Measurements from ENCODE around the gene RCC2.
"Not testable (repeated sequence)": the region's sequence is repeated elsewhere in the genome, so short reads cannot be mapped to it uniquely, and the experiment has no call there.

Gene RCC2

DNA sequence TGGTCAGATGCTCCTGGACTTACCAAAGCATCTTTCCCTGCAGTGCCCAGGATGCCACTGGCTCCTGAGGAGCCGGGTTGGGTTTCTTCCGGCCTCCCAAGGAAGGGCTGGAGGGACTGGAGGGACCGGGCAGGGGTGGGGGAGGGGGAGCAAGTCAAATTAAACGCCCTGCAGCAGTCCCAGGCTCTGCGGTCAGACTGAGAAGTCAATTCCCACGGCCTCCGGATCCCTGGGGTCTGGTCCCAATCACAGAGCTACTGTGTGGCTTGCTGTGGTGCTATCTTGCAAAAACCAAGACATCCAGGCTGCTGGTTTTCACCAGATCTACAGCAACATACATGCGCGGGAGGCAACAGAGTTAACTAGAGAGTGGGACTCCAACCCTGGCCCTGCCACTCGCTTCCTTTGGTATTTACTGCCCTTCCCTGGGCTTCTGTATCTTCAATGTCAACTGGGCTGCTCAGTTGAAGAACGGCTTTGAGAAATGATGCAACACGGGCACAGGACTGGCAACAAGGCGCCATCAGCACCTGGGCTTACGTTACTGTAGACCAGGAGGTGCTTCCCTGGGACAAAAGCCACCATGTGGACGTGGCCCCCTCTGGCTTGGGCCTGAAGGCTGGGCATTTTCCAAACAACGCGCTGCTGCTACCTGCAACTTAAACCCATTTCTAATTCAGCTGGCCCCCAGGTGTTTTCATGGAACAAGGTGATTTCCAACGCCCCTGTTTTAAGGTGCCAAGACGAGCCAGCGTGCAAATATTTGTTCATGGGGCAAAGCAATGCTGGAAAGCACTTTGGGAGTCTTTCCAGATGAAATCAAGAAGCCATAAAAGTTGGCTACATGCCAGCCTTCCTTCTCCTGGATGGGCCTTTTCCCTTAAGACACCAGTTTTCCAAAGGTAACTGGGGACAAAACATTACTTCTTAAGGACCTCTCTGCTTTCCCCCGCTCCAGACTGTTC, 11.5 kb downstream of the RCC2 start:
- Histone ChIP-seq H3K27ac (ENCODE audit: low read depth, low read length) (no peak overlapping the region), H3K36me3 (ENCODE audit: control insufficient read depth, insufficient read depth, low read length) (peaks cover 35% of the 10 kb centered on the region), H3K4me1 (ENCODE audit: control insufficient read depth, insufficient read depth, low read length) (peaks cover 15% of the 10 kb centered on the region), H3K4me3 (ENCODE audit: low read length) (no peak overlapping the region), H3K9ac (ENCODE audit: low read length) (no peak overlapping the region), H3K27me3 (ENCODE audit: control insufficient read depth, insufficient read depth, low read length) (no peaks in the 10 kb centered on the region)

DNA sequence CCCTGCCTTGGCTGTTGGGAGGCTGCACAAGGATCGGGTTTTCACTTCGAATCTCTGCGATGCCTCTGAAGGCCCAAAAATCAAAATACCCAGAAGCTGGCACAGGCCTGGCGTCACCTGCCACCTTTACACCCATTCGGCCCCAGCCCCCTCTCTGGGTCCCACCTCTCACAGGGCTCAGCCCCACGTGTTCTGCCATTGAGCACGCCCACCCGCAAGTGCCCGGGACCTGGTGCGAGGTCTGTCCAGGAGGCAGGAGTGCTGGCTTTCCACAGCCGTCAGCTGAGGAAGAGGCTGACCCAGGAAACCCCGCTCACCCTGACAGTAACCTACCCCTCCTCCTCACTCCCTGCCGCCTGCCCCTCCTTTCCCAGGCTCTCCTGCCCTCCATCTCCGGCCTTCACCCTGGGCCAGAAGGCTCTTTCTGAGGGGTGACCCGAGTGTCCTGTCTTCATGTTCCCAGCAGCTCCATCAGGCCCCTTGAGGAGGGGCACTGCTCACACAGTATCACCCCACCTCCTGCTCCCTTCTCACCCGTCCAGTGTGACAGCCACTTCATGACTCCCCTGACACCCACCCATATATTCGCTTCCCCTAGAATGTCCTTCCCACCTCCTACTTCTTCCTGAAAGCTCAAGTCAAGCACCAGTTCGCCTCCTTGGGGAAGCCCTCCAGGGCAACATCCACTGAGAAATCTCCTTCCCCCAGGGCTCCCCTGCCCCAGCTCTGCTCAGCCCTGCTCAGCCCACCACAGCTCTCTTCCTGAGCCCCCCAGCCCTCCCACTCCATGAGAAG, 13.5 kb downstream of the RCC2 start:
- Histone ChIP-seq H3K27ac (ENCODE audit: low read depth, low read length) (no peak overlapping the region), H3K9ac (ENCODE audit: low read length) (no peak overlapping the region), H3K4me1 (ENCODE audit: control insufficient read depth, insufficient read depth, low read length) (peaks cover 16% of the 10 kb centered on the region), H3K27me3 (ENCODE audit: control insufficient read depth, insufficient read depth, low read length) (no peaks in the 10 kb centered on the region), H3K4me3 (ENCODE audit: low read length) (no peak overlapping the region), H3K36me3 (ENCODE audit: control insufficient read depth, insufficient read depth, low read length) (peaks cover 42% of the 10 kb centered on the region)

DNA sequence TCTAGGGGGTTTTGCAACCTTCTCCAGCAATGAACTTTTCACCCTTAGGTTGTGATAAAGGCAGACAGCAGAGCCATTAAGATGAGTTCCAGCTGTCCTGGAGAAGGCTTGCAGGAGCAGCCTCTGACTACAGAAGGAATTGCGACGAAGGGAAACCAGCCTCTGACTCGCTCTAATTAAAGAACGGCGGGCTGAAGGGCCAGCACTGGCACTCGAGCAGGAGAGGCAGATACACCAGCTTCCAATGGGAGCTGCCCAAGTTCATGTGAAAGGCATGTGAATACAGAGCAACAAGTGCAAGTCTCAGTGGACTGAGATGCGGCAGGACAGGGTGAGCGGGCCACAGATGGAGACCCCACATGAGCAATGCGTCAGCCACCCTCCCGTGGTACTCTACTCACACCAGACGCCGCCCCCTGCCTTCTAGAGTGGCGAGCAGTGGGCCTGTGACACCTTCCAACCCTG, 15.7 kb downstream of the RCC2 start:
- Histone ChIP-seq H3K27ac (ENCODE audit: low read depth, low read length) (peak overlapping the region; percentile 94), H3K36me3 (ENCODE audit: control insufficient read depth, insufficient read depth, low read length) (peaks cover 52% of the 10 kb centered on the region), H3K27me3 (ENCODE audit: control insufficient read depth, insufficient read depth, low read length) (no peaks in the 10 kb centered on the region), H3K4me1 (ENCODE audit: control insufficient read depth, insufficient read depth, low read length) (peaks cover 20% of the 10 kb centered on the region), H3K4me3 (ENCODE audit: low read length) (peak overlapping the region; percentile 29), H3K9ac (ENCODE audit: low read length) (peak overlapping the region; percentile 50)

DNA sequence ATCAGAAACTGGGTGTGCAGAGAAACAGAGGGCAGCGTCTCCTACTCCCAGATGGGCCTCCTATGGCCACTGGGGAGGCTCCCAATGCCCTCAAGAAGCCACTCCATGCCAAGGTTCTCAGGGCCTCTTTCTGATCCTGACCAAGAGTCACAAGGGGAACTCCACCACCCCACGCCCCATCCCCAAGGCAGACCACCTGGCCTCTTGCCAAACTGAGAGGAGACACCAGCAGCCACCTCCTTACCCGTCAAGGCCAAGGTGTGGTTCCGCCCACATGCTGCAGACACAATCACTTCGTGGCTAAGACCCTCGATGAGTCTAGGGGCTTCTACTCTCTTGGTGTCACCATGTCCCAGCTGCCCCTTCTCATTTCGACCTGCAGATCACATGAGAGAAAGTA, 17.0 kb downstream of the RCC2 start:
- H3K4me3 ChIP-seq (ENCODE audit: low read length) = no peak overlapping the region
- H3K9ac ChIP-seq (ENCODE audit: low read length) = no peak overlapping the region
- no peak overlapping the region for H3K27ac ChIP-seq (ENCODE audit: low read depth, low read length)
- H3K36me3 ChIP-seq (ENCODE audit: control insufficient read depth, insufficient read depth, low read length) = peaks cover 47% of the 10 kb centered on the region
- no peaks in the 10 kb centered on the region for H3K27me3 ChIP-seq (ENCODE audit: control insufficient read depth, insufficient read depth, low read length)
- H3K4me1 ChIP-seq (ENCODE audit: control insufficient read depth, insufficient read depth, low read length) = peaks cover 20% of the 10 kb centered on the region

GRCh38 chr1:17420391-17420918, 19.0 kb downstream of the RCC2 start:
- no peaks in the 10 kb centered on the region for H3K27me3 ChIP-seq (ENCODE audit: control insufficient read depth, insufficient read depth, low read length)
- H3K4me3 ChIP-seq (ENCODE audit: low read length) = no peak overlapping the region
- H3K9ac ChIP-seq (ENCODE audit: low read length) = no peak overlapping the region
- peaks cover 52% of the 10 kb centered on the region for H3K36me3 ChIP-seq (ENCODE audit: control insufficient read depth, insufficient read depth, low read length)
- H3K4me1 ChIP-seq (ENCODE audit: control insufficient read depth, insufficient read depth, low read length) = peaks cover 20% of the 10 kb centered on the region
- no peak overlapping the region for H3K27ac ChIP-seq (ENCODE audit: low read depth, low read length)

DNA sequence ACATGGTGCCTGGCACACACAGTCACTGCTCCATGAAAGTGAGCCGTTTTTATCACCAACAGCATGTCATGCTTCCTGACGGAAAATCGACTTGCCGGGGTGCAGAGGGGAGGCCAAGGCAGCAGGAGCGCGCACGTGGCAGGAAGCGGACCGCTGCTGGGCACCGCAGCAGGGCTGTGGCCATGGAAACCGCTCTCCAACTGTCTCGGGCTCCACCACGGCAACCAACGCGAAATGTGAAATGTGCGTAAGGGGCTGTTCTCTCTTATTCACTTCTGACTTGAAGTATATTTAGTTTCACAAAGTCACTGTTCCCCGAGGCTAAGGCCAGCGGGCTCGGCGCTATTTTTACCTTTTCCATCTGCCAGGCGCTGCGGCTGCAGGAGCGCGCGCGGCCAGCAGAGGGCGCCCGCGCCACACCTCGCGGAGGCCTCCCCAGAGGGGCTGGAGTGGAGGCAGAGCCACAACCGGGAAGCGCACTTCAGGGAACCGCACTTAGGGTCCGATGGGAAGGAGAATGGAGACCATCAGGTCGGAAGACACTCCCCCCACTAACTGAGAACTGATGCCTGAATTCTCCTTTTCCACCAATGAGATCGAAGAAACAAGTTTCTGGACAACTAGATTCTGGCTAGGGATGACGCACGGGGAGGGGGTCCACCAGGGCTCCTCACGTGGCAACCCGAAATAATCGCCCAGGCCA, 19.7 kb downstream of the RCC2 start:
- Histone ChIP-seq H3K4me3 (ENCODE audit: low read length) (no peak overlapping the region), H3K27ac (ENCODE audit: low read depth, low read length) (no peak overlapping the region), H3K36me3 (ENCODE audit: control insufficient read depth, insufficient read depth, low read length) (peaks cover 50% of the 10 kb centered on the region), H3K9ac (ENCODE audit: low read length) (no peak overlapping the region), H3K27me3 (ENCODE audit: control insufficient read depth, insufficient read depth, low read length) (no peaks in the 10 kb centered on the region), H3K4me1 (ENCODE audit: control insufficient read depth, insufficient read depth, low read length) (peaks cover 20% of the 10 kb centered on the region)

GRCh38 chr1:17416389-17416788, 23.1 kb downstream of the RCC2 start:
- Histone ChIP-seq H3K9ac (ENCODE audit: low read length) (no peak overlapping the region), H3K36me3 (ENCODE audit: control insufficient read depth, insufficient read depth, low read length) (peaks cover 51% of the 10 kb centered on the region), H3K27ac (ENCODE audit: low read depth, low read length) (no peak overlapping the region), H3K4me1 (ENCODE audit: control insufficient read depth, insufficient read depth, low read length) (peaks cover 4% of the 10 kb centered on the region), H3K27me3 (ENCODE audit: control insufficient read depth, insufficient read depth, low read length) (no peaks in the 10 kb centered on the region), H3K4me3 (ENCODE audit: low read length) (no peak overlapping the region)

DNA sequence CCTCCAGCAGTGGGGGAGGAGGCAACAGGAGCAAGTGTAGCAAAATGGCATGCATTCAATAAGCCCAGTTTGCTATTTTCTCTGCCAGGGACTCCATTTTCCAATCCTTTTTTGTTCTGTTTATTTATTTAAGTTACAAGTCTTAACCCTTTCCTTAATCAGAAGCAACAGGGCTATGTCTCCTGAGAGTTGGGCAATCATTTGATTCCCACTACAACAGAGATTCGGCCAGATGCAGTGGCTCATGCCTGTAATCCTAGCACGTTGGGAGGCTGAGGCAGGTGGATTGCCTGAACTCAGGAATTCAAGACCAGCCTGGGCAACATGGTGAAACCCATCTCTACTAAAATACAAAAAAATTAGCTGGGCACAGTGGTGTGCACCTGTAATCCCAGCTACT, 25.5 kb downstream of the RCC2 start:
- no peak overlapping the region for H3K27ac ChIP-seq (ENCODE audit: low read depth, low read length)
- no peak overlapping the region for H3K4me3 ChIP-seq (ENCODE audit: low read length)
- H3K36me3 ChIP-seq (ENCODE audit: control insufficient read depth, insufficient read depth, low read length) = peaks cover 57% of the 10 kb centered on the region

DNA sequence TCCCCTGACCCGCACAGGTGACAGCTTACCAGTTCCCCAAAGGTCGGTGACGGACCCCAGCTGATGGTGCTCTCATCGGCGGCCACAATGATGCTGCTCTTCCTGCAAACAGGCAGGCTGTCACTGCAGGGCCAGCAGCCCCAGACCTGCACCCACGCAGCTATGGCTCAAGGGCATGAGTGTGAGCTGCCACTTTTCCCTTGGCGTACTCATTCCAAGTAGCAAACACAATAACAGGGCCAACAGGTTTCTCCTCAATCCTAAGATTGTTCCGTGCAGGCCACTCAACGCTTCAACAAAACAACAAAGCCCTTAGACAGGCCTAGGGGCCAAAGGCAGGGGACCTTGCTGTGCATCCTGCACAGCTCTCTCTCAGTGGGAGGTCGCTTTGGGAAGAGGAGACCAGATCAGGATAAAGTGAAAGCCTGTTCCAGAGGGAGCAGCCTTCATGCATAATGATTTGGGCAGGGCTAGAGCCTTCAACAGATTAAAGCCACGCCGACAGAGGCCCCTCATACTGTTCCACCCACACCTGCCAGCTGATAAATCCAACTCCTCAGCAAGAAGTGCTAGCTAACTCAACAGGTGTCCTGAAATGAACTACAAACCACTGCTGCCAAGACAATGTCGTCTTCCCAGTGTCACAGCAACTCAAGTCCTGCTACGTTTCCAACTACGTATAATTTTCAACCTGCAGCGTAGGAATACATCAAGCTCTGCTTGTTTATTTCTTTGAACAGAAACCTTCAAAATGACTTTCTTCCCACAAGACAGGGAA, 27.2 kb downstream of the RCC2 start:
- no peak overlapping the region for H3K4me3 ChIP-seq (ENCODE audit: low read length)
- H3K4me1 ChIP-seq (ENCODE audit: control insufficient read depth, insufficient read depth, low read length) = no peaks in the 10 kb centered on the region
- peaks cover 58% of the 10 kb centered on the region for H3K36me3 ChIP-seq (ENCODE audit: control insufficient read depth, insufficient read depth, low read length)
- no peaks in the 10 kb centered on the region for H3K27me3 ChIP-seq (ENCODE audit: control insufficient read depth, insufficient read depth, low read length)
- H3K27ac ChIP-seq (ENCODE audit: low read depth, low read length) = no peak overlapping the region
- no peak overlapping the region for H3K9ac ChIP-seq (ENCODE audit: low read length)

More for the DNA sequence above, 25.5 kb downstream of the RCC2 start:
- H3K4me1 ChIP-seq (ENCODE audit: control insufficient read depth, insufficient read depth, low read length) = no peaks in the 10 kb centered on the region
- H3K9ac ChIP-seq (ENCODE audit: low read length) = no peak overlapping the region
- H3K27me3 ChIP-seq (ENCODE audit: control insufficient read depth, insufficient read depth, low read length) = no peaks in the 10 kb centered on the region

- Histone ChIP-seq H3K27ac (ENCODE audit: low read depth, low read length) (no peak overlapping the region), H3K9ac (ENCODE audit: low read length) (no peak overlapping the region), H3K27me3 (ENCODE audit: control insufficient read depth, insufficient read depth, low read length) (no peaks in the 10 kb centered on the region), H3K4me1 (ENCODE audit: control insufficient read depth, insufficient read depth, low read length) (no peaks in the 10 kb centered on the region), H3K4me3 (ENCODE audit: low read length) (no peak overlapping the region), H3K36me3 (ENCODE audit: control insufficient read depth, insufficient read depth, low read length) (peaks cover 40% of the 10 kb centered on the region)
Measured at GRCh38 chr1:17409391-17409811, 30.1 kb downstream of the RCC2 start.

DNA sequence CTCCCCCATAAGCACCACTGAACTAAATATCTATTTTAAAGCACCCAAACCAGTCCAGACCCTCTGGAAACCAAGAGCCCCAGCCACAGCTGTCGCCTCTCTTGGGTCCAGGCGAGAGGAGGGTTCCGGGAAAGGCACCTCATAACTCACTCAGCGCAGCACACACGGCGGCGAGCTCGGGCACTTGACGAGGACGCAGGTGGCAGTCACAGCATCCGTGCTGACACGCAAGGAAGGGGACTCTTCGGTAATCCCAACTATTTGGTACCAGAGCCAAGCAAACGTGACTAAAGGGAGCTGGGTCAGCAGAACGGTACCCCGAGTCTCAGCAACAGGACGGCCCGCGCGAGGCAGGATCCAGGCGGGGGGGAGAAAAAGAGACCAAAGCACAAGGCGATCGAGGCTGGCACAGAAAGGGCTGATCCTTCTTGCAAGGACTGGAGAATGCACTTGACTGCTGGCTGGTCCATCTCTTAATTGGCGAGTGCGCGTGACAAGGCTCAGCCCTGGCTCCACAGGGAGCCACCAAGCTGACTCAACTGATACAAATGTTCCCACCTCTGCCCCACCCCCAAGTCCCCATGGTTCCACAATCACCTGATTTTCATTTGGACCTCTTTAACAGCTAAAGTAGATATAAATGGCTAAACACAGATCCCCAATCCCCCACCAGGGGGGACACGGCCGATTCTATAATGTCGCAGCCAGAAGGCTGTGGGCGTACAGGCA, 31.5 kb downstream of the RCC2 start:
- H3K4me3 ChIP-seq (ENCODE audit: low read length); H3K27me3 ChIP-seq (ENCODE audit: control insufficient read depth, insufficient read depth, low read length); H3K4me1 ChIP-seq (ENCODE audit: control insufficient read depth, insufficient read depth, low read length); H3K27ac ChIP-seq (ENCODE audit: low read depth, low read length); H3K9ac ChIP-seq (ENCODE audit: low read length): not testable (repeated sequence)
- H3K36me3 ChIP-seq (ENCODE audit: control insufficient read depth, insufficient read depth, low read length) = peaks cover 33% of the 10 kb centered on the region
